Ovary (tissue), 3 donors: ENCODE data around the gene FAM170B.

Experiments
- EP300 ChIP-seq: sonication (generic); formaldehyde crosslinking; IDR thresholded peaks from one replicate; pipeline ENCODE4 v1.6.1; 2017; ENCODE audit warnings: antibody characterized with exemption
- TF ChIP-seq, protein P1 (sequence below), 3 donors: fragments of 450-650 bp in 2 of 3; fragments of 200-600 bp in 1 of 3; IDR thresholded peaks; one replicate each; pipeline versions ENCODE4 v1.5.1 to v1.8.0; 2016 to 2022; ENCODE audit warnings: antibody characterized with exemption in 3 of 3, mild to moderate bottlenecking in 1 of 3
- donor health status: DM: no; HTN: no; CAD: no.

DNA sequence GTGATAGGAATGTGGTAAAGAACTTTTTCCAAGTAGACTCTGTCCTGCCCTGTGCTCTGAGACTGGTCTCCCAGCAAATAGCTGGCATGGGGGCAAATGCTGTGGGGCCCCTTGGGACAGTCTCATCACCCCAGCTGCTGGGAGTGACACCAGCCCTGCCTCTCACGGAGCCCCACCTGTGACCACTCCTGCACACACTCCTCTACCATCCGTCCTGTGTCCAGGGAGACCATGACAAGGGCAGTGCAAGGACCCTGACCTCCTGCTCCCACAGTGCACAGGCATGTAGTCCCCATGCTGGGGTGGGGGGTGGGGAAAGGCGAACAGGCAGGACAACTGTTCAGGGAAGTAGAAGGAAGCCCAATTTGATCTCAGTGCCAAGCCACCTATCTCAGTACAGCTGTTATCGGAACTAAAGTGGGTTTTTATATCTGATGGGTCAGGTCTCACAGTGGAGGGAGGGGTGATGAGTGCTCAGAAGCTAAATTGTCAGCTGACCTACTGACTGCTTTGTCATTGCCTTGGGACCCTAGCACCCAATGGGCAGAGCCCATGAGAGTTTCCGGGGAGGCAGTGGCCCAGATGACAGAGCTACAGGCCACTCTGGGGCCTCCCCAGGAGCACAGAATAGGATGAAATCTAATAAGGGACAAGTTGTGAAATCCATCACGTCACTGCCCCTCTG, 43.0 kb downstream of the FAM170B start:
- TF ChIP-seq, protein P1, sequence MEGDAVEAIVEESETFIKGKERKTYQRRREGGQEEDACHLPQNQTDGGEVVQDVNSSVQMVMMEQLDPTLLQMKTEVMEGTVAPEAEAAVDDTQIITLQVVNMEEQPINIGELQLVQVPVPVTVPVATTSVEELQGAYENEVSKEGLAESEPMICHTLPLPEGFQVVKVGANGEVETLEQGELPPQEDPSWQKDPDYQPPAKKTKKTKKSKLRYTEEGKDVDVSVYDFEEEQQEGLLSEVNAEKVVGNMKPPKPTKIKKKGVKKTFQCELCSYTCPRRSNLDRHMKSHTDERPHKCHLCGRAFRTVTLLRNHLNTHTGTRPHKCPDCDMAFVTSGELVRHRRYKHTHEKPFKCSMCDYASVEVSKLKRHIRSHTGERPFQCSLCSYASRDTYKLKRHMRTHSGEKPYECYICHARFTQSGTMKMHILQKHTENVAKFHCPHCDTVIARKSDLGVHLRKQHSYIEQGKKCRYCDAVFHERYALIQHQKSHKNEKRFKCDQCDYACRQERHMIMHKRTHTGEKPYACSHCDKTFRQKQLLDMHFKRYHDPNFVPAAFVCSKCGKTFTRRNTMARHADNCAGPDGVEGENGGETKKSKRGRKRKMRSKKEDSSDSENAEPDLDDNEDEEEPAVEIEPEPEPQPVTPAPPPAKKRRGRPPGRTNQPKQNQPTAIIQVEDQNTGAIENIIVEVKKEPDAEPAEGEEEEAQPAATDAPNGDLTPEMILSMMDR (IDR thresholded peaks at IDR 0.05), result no peak
- TF ChIP-seq EP300, result no peak
